Bronchial epithelial cell (primary cell): ENCODE measurements around the gene GCNT2. TPM values are rescaled to one million over a fixed set of nuclear protein-coding genes. Genes with fewer than 3 reads are reported as not detected.
"Not testable (repeated sequence)": the region's sequence is repeated elsewhere in the genome, so short reads cannot be mapped to it uniquely, and the experiment has no call there.

ENCODE experiments used
- DNase-seq: peaks from one replicate; pipeline ENCODE4 v3.0.0-alpha.2; 2010; ENCODE audit warnings: low read depth
- FAIRE-seq: peaks from 2 replicates; lab custom pipeline; 2011; peaks lifted over from hg19 to GRCh38; lab: Jason Lieb, UNC
- H3K27me3 ChIP-seq: 2 replicates; pipeline ENCODE4 v1.5.1; 2011; ENCODE audit warnings: low read length; ENCODE audit not compliant: control insufficient read depth, insufficient read depth
- H3K36me3 ChIP-seq: 2 replicates; pipeline ENCODE4 v1.5.1; 2011; ENCODE audit warnings: low read length; ENCODE audit not compliant: control insufficient read depth, insufficient read depth
- H3K4me3 ChIP-seq: 2 replicates; pipeline ENCODE4 v1.5.1; 2011; ENCODE audit warnings: mild to moderate bottlenecking, low read depth, low read length, control low read depth
- total RNA-seq: library from RNA; depleted of rRNA; stranded (reverse); fragments of >200 nt; gene quantifications from 2 replicates; pipeline ENCODE4 v1.2.1, GENCODE V29; 2014
- TF ChIP-seq, protein P1 (sequence below): IDR thresholded peaks from 2 replicates; pipeline ENCODE4 v1.5.1; 2011; ENCODE audit warnings: mild to moderate bottlenecking, moderate library complexity, low read length, control low read depth, inconsistent platforms; ENCODE audit not compliant: insufficient read depth, severe bottlenecking

Gene GCNT2
- total RNA-seq, 1 donor from 2014 or later: 10.3 TPM

- Histone ChIP-seq H3K27me3 (no peaks in the 10 kb centered on the region), H3K36me3 (no peaks in the 10 kb centered on the region), H3K4me3 (no peak overlapping the region)
- FAIRE-seq (no peak), DNase-seq (no peak)
- TF ChIP-seq, protein P1, sequence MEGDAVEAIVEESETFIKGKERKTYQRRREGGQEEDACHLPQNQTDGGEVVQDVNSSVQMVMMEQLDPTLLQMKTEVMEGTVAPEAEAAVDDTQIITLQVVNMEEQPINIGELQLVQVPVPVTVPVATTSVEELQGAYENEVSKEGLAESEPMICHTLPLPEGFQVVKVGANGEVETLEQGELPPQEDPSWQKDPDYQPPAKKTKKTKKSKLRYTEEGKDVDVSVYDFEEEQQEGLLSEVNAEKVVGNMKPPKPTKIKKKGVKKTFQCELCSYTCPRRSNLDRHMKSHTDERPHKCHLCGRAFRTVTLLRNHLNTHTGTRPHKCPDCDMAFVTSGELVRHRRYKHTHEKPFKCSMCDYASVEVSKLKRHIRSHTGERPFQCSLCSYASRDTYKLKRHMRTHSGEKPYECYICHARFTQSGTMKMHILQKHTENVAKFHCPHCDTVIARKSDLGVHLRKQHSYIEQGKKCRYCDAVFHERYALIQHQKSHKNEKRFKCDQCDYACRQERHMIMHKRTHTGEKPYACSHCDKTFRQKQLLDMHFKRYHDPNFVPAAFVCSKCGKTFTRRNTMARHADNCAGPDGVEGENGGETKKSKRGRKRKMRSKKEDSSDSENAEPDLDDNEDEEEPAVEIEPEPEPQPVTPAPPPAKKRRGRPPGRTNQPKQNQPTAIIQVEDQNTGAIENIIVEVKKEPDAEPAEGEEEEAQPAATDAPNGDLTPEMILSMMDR: no peak
These were observed 55.1 kb downstream of the GCNT2 start for GRCh38 chr6:10576226-10576625.

DNA sequence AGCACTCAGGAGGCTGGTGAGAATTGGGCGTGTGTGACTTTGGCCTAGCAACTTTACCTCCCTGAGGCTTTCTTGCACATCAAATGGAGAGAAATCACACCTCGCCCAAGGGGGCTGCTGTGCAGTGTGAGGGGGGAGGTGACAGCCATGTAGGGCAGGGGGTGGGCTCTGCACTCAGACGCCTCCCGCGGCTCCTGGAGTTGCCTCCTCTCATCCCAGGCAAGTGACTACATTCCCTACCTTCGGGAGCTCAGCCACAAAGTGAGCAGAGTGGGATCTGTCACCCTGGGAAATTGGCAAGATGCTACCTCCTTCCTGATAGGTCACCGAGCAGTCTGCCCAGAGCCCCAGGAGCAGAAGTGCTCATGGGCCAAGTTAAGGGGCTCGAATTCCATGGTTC is 56.0 kb downstream of the GCNT2 start:
- FAIRE-seq: no peak

DNA sequence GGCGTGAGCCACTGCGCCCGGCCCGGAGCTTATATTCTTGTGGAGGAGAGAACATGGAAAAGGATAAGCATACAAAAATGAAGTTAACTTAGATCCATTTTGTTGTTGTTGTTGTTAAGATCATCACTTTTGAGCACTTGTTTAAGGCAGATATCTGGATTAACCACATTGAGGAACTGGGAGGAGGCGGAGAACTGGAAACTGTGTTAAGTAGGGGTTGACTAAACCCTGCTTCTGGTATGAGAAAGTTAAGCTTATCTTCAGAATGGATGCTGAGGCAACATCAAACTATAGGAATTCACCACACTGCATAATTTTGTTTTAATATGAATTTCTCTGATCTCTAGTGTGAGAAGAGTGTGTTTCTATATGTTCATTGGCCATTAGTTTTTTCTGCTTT is 57.6 kb downstream of the GCNT2 start:
- H3K36me3 ChIP-seq: no peaks in the 10 kb centered on the region
- DNase-seq (no peak), FAIRE-seq (no peak)
- H3K4me3 ChIP-seq: no peak overlapping the region
- TF ChIP-seq, protein P1: no peak
- no peaks in the 10 kb centered on the region for H3K27me3 ChIP-seq

More for the DNA sequence above, 56.0 kb downstream of the GCNT2 start:
- no peak for DNase-seq
- Histone ChIP-seq H3K4me3 (no peak overlapping the region), H3K36me3 (no peaks in the 10 kb centered on the region), H3K27me3 (no peaks in the 10 kb centered on the region)
- TF ChIP-seq, protein P1: no peak

DNA sequence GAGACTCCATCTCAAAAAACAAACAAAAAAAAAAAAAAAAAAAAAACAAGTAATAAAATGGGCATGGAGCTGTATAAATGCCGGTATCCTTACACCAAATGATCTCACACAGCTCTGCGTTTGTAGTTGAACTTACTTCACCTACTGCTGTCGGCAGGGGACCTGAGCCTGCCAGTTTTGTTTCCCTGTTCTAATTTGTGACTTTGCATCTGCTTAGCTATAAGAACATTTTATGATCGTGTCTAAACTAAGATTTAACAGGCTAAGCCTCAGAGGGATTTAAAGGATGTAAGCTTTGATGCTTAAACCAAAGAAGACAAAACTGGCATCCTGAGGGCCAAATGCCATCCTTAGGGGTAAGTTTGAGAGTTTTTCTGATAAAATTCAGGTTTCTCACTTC is 58.7 kb downstream of the GCNT2 start:
- no peaks in the 10 kb centered on the region for H3K36me3 ChIP-seq
- no peak for DNase-seq
- no peak for FAIRE-seq
- no peaks in the 10 kb centered on the region for H3K27me3 ChIP-seq
- TF ChIP-seq, protein P1: no peak
- H3K4me3 ChIP-seq: no peak overlapping the region

DNA sequence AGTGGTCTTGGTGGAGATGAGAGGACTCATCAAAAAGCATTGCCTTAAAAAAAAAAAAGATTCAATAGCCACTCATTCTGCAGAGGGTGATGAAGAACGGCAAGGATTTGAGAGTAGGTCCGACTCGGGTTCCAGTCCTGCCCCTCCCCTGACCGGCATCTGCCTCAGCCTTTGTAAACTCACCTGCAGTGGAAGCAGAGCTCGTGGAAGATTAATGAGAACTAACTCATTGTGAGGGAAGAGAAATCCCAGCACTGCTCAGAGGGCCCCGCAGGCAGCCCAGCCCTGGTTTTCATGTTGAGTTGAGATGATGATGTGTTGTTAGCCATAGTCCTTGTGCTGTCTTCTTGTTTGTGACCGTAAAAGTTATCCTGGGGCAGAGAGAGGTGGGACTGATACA is 59.4 kb downstream of the GCNT2 start:
- DNase-seq (no peak), FAIRE-seq (no peak)
- no peaks in the 10 kb centered on the region for H3K27me3 ChIP-seq

DNA sequence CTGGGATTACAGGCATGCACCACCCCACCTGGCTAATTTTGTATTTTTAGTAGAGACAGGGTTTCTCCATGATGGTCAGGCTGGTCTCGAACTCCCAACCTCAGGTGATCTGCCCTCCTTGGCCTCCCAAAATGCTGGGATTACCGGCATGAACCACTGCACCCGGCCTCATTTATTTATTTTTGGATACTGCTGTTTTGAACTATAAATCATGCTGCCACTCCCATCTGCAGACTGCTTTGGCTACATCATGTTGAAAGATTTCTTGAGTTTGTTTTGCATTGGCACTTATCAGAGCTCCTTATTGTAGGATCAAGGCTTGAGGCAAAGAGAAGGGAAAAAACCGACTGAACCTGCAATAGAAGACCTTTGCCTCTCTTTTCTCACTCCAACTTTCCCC is 60.3 kb downstream of the GCNT2 start:
- not testable (repeated sequence) for DNase-seq, H3K4me3 ChIP-seq, FAIRE-seq, H3K27me3 ChIP-seq, H3K36me3 ChIP-seq

More for the DNA sequence above, 59.4 kb downstream of the GCNT2 start:
- no peak overlapping the region for H3K4me3 ChIP-seq
- H3K36me3 ChIP-seq: no peaks in the 10 kb centered on the region
- TF ChIP-seq, protein P1: no peak
